Measurements from ENCODE around the gene ALDH18A1. TPM values are rescaled to one million over a fixed set of nuclear protein-coding genes. Genes with fewer than 3 reads are reported as not detected.

Gene ALDH18A1
- polyA plus RNA-seq, 2 of the 4 experiments (the other 2 are of a cell fraction), result 41.8 to 69.9 TPM

GRCh38 chr10:95571390-95571789 lies 85.1 kb downstream of the ALDH18A1 start (continued):
- TF ChIP-seq, protein P1, sequence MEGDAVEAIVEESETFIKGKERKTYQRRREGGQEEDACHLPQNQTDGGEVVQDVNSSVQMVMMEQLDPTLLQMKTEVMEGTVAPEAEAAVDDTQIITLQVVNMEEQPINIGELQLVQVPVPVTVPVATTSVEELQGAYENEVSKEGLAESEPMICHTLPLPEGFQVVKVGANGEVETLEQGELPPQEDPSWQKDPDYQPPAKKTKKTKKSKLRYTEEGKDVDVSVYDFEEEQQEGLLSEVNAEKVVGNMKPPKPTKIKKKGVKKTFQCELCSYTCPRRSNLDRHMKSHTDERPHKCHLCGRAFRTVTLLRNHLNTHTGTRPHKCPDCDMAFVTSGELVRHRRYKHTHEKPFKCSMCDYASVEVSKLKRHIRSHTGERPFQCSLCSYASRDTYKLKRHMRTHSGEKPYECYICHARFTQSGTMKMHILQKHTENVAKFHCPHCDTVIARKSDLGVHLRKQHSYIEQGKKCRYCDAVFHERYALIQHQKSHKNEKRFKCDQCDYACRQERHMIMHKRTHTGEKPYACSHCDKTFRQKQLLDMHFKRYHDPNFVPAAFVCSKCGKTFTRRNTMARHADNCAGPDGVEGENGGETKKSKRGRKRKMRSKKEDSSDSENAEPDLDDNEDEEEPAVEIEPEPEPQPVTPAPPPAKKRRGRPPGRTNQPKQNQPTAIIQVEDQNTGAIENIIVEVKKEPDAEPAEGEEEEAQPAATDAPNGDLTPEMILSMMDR (IDR thresholded peaks at IDR 0.05), result no peak
- TF ChIP-seq MAX (IDR thresholded peaks at IDR 0.05) (no peak), E2F6 (IDR thresholded peaks at IDR 0.05; ENCODE audit: borderline replicate concordance, low read depth) (no peak)

- H3K4me1 ChIP-seq, result no peaks in the 10 kb centered on the region
- no peak overlapping the region for H3K27ac ChIP-seq
- TF ChIP-seq JUN (IDR thresholded peaks at IDR 0.05) (no peak), FOSL2 (IDR thresholded peaks at IDR 0.05) (no peak), FOSL2 (CRISPR knock-in tag; IDR thresholded peaks at IDR 0.05) (no peak), NR3C1 (IDR thresholded peaks at IDR 0.05) (no peak), SREBF2 (IDR thresholded peaks at IDR 0.05) (no peak), RFX5 (IDR thresholded peaks at IDR 0.05) (no peak), ZFP36 (IDR thresholded peaks at IDR 0.05; ENCODE audit: borderline replicate concordance, partially characterized antibody) (no peak)
- no peaks in the 10 kb centered on the region for H3K9me3 ChIP-seq
- ChIA-PET POLR2A (no interaction called here), CTCF (no interaction called here)
- no peak for ATAC-seq
- no peak for FAIRE-seq
- H3K4me2 ChIP-seq, result no peak overlapping the region
- no peak overlapping the region for H3K4me3 ChIP-seq
- no peak for DNase-seq (ENCODE audit: low read depth in 1 of 2, low spot score in 1 of 2)
Observed at GRCh38 chr10:95569368-95569767, 87.1 kb downstream of the ALDH18A1 start.

DNA sequence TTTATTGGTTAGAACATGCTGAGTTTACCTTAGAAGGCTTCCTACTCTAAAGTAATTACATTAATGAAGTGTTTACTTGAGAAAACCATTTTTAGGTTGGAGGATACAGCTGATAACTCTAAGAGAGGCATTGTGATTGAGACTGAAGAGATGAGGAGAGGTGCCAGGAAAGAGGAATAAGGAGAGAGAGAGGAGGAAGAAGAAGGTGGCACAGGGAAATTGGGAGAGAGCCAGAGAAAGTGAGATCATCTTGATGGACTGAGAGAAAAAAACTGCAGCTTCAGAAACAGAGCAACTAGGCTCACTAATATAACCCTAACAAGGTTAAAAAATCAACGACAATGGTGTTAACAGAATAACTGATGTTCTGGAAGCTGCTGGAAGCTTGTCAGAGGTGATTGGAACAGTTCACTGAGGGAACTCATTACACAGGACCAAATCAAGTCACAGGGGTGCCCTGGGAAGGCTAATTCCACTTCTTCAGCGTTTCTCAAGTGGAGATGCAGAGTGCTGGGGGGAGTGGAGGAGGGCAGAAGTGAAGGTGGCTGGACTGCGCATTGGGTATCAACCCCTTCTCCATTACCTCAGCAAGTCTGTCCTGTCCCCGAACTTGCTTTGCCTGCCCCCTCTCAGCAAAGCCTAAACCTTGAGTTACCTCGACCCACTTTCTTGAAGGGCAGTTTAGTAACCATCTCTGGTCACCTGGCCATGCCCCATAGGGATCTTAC lies 88.4 kb downstream of the ALDH18A1 start:
- TF ChIP-seq CEBPB (IDR thresholded peaks at IDR 0.05) (no peak), EHMT2 (IDR thresholded peaks at IDR 0.05; ENCODE audit: low read depth) (no peak), CBX8 (IDR thresholded peaks at IDR 0.05) (no peak), MAZ (IDR thresholded peaks at IDR 0.05; ENCODE audit: borderline replicate concordance, low read depth, low read length) (no peak), EHF (CRISPR knock-in tag; IDR thresholded peaks at IDR 0.05) (no peak), NR3C1 (IDR thresholded peaks at IDR 0.05) (no peak), BHLHE40 (IDR thresholded peaks at IDR 0.05; ENCODE audit: low read depth, low read length) (no peak)
- TF ChIP-seq, protein P2, sequence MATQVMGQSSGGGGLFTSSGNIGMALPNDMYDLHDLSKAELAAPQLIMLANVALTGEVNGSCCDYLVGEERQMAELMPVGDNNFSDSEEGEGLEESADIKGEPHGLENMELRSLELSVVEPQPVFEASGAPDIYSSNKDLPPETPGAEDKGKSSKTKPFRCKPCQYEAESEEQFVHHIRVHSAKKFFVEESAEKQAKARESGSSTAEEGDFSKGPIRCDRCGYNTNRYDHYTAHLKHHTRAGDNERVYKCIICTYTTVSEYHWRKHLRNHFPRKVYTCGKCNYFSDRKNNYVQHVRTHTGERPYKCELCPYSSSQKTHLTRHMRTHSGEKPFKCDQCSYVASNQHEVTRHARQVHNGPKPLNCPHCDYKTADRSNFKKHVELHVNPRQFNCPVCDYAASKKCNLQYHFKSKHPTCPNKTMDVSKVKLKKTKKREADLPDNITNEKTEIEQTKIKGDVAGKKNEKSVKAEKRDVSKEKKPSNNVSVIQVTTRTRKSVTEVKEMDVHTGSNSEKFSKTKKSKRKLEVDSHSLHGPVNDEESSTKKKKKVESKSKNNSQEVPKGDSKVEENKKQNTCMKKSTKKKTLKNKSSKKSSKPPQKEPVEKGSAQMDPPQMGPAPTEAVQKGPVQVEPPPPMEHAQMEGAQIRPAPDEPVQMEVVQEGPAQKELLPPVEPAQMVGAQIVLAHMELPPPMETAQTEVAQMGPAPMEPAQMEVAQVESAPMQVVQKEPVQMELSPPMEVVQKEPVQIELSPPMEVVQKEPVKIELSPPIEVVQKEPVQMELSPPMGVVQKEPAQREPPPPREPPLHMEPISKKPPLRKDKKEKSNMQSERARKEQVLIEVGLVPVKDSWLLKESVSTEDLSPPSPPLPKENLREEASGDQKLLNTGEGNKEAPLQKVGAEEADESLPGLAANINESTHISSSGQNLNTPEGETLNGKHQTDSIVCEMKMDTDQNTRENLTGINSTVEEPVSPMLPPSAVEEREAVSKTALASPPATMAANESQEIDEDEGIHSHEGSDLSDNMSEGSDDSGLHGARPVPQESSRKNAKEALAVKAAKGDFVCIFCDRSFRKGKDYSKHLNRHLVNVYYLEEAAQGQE (IDR thresholded peaks at IDR 0.05), result no peak
- ChIA-PET POLR2A (no interaction called here), CTCF (no interaction called here)
- DNase-seq (ENCODE audit: low read depth in 1 of 2, low spot score in 1 of 2) (no peak), FAIRE-seq (no peak), ATAC-seq (no peak)
- H3K4me3 ChIP-seq, result no peak overlapping the region
- H3K4me1 ChIP-seq, result no peaks in the 10 kb centered on the region
- H3K9me3 ChIP-seq, result no peaks in the 10 kb centered on the region
- no peak overlapping the region for H3K27ac ChIP-seq
- H3K4me2 ChIP-seq, result no peak overlapping the region
- WGBS (ENCODE audit: missing lambda C conversion rate), result 54% methylated on average over 5 of the region's 5 CpGs
